NCI-H226 (cell line): ENCODE data around the gene SPINT3.

Experiments used
- DNase-seq: peaks from one replicate; pipeline ENCODE4 v3.0.0-alpha.2; 2015

The SPINT3 gene, protein sequence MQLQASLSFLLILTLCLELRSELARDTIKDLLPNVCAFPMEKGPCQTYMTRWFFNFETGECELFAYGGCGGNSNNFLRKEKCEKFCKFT

DNA sequence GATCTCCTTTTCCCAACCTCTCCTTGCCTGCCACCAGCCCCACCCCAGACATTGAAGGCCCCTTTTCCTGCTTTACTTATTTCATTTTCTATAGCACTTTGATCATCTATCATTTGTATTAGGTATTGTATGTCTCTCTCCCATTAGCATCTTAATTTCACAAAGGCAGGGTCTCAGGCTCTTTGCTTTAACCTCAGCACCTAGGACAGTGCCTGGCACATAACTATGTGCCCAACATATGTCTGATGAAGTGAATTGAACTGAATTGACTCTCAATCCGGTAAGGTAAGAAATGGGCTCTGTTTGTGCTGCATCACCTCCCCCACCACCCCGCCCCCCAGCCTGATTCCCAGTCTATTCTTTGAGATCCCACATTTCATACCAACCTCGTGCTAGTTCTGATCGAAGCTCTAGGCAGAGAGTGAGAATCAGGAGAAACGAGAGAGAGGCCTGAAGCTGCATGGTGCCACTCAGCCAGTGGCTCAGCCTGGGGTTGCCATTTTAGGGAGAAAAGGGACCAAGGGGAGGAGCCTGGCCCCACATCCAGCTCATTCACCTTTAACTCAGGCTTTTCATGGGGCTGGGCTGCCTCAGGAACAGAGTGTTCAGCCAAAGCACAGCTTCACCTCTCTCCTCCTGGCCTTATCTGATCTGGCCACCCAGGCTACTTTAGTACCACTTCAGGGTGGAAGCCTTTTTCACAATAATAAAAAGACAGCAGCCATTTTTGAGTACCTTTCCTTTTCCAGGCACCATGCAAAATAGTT is at the start of gene SPINT3:
Gene SPINT3, minus strand, starts transcription at position 476 of the 767 bp plus-strand sequence. Its CDS starts 14 bp downstream, at position 462.
- DNase-seq = no peak

DNA sequence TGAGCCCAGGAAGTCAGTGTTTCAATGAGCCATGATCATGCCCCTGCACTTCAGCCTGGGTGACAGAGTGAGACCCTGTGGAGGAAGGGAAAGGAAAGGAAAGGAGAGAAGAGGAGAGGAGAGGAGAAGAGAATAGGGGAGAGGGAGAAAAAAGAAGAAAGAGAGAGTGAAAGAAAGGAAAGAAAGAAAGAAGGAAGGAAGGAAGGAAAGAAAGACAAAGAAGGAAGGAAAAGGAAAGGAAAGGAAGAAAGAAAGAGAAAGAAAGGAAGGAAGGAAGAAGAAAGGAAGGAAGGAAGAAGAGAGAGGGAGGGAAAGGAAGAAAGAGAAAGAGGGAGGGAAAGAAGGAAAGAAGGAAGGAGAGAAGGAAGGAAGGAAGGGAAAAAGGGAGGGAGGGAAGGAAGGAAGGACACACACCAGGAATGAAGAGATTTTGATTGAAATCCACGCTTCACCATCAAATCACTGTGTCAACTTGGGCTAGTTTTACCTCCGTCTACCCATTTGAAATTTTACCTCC is 49.4 kb upstream of the SPINT3 start:
- no peak for DNase-seq

DNA sequence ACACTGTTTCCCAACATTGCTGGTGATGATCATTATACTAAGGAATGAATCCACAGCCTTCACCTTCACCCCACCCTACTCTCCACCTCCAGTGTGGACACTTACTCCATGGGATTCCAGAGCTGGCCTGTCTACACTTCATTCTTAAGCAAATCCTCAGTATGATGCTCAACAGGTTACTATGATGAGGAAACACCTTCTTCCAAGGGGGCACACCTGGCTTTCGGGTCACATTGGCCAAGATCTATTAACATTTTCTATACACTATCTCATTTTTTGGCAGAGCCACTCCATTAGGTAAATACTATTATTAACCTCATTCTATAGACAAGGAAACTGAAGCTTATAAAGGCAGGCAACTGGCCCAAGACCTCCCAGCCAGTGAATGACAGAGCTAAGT is 39.8 kb upstream of the SPINT3 start:
- no peak for DNase-seq

DNA sequence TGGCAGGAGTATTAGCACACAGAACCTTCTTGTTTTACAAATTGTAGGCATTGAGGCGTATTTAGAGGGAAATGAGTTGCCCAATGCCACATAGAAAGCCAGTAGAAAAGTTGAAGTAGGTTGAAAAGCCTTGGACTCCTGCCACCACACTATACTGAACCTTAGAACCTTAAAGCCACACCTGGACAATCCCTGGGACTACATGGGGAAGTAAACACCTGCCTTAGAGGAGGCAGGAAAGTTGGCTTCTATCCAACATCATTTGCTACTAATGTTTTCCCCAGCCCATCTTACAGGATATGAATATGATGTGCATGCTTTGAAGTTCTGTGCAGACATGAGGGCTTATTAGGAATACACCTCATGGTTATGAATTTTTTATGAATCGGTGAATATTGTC is 37.0 kb upstream of the SPINT3 start:
- DNase-seq = no peak

DNA sequence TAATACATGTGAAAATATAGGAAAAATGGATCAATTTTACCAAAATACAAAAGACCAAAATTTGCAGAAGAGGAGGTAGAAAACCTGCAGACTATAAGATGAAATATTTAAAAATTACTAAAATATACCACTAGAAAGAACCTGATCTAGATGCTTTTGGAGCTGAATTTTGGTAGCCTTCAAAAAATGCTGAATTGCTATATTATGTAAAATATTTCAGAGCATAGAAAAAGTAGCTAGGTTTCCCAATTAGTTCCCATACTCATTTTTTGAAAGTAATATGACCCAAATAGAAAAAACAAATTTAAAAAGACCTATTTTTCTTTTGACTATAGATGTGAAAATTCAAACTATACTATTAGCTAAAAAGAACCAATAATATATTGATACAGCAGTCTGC is 35.3 kb upstream of the SPINT3 start:
- no peak for DNase-seq

DNA sequence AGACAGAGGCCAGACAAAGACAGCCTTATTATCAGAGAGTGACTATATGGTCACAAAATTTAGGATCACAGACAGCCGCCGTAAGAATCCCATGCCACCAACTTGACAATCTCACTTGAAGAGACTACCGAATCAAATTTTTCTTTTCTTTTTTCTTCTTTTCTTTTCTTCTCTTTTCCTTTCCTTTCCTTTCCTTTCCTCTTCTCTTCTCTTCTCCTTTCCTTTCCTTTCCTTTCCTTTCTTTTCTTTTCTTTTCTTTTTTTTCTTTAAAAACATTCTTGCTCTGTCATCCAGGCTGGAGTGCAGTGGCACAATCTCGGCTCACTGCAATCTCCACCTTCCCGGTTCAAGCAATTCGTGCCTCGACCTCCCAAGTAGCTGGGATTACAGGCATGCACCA is 33.0 kb upstream of the SPINT3 start:
- no peak for DNase-seq

DNA sequence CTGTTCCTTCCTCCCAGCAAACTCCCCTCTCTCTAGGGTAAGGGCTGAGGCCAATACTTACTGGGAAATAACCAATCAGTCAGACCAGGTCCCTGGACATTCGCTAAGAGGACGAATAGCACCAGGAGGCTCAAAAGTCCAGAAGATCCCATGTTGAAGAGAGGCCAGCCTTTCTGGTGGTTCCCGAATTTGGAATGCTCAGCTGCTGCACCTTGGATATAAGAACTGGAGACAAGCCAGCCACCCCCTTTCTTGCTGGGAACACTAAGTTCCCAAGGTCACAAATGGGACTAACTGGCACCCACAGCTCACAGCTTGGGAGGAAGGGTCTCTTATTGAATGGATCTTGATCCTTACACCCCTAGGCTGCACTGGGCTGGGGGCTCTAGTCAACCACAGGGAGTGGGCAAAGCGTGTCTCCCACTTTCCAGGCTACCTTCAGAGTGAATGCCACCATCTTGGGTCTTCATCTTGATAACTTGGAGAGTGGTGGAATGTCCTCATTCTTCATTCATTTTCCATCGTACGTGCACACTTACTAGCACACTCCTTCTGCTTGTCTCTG is 31.9 kb upstream of the SPINT3 start, which contains the start of gene EPPIN:
Gene EPPIN, minus strand, starts transcription at position 196 of the 565 bp plus-strand sequence. Its CDS starts 44 bp downstream, at position 152.
- DNase-seq = no peak

DNA sequence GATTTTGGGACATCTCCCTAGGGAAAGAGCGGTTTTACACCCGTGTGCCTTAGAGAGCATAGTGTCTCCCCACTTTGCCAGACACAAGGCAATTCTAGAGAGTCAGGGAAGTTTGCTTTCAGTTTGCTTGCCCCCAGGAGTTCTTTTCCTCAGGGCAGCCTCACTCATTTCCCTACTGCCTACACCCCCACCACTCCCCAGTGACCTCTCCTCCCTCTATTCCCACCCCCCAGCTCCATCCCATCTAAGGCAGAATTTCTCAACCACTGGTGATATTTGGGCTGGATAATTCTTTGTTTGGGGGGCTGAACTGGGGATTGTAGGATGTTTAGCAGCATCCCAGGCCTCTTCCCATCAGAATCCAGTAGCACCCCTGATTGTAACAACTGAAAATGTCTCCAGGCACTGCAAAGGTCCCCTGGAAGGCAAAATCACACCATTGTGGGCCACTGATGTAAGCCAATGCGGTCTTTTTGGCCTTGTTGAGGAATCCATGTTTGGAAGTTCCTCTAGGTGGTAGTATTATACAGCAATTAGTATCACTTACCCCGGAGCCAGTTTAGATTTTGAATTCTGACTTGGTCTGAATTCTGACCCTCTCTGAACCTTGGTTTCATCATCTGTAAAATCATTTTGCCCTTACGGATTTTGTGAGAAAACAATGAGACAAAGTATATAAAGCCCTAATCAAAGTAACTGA is 30.5 kb upstream of the SPINT3 start:
- DNase-seq = peak; percentile 14

DNA sequence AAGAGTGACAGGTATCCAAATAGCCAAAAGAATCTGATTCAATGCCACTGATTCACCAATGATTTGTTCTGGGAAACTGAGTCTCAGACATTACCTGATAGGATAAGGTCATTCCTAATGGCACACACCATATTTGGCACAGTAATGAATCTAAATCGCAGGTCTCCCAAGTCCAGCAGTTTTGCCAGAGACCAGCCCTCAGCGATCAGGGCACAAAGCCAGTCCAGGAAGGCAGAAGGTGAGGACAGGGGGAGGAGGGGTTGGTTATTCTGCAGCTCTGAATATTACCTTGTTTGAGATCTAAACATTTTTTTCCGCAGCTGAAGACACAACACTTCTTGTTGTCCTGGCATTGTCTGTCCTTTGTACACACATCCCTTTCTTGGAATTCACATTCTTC is 29.9 kb upstream of the SPINT3 start:
- DNase-seq = no peak

DNA sequence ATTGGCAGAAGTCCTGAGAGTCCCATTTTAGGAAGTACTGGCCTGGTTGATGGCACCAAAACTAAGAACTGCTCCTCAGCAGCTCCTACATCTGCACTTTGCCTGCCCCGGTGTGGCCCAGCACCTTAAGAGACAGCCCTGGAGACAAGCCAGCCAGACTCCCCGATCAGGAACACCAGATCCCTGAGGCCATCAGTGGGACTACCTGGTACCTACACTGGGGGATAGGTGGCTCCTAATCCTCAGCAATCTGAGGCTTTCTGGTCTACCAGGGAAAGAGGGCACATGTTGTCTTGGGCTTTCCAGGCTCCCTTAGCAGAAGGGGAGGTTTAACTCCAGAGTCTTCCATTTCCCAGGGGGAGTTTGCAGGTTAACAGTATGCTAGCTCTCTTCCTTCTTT is 24.0 kb upstream of the SPINT3 start, which contains the start of gene WFDC6:
Gene WFDC6, minus strand, starts transcription at position 101 of the 400 bp plus-strand sequence. Its CDS starts 75 bp downstream, at position 26.
- no peak for DNase-seq

DNA sequence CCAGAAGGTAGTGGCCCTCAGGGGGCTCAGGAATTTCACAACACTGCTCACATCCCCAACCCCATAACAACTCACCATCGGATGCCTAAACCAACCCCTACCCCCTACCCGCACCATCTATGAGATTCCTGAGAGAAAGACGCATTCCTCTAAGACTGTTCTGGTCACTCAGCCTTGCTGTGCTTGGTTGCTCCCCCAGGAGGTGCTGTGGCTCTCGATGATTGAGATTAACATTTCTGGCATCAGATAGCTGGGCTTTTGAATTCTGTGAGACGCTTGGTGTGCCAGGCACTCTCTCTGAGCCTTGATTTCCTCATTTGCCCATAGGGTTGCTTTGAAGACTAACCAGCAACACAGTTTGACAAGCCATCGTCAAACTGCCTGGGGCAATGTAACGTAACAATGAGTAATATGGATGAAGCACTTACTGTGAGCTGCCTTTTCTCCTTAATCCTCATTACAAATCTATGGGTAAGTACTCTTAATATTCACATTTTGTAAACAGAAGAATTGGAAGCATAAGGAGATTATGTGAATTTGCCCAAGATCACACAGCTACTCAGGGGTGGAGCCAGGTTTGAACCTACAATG is 22.9 kb upstream of the SPINT3 start:
- DNase-seq = no peak

DNA sequence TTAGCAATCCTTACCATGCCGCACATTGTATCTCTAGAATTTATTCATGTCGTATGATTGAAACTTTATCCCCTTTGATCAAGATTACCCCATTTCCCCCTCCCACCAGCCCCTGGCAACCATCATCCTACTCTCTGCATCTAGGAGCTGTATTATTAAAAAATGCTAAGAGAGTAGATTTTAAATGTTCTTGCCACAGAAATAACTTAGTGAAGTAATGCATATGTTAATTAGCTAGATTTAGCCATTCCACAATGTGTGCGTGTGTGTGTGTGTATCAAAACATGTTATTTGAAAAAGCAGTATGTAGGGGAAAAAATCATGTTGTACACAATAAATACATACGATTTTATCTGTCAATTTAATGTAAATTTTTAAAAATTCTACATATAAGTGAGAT is 11.9 kb upstream of the SPINT3 start:
- DNase-seq = no peak

DNA sequence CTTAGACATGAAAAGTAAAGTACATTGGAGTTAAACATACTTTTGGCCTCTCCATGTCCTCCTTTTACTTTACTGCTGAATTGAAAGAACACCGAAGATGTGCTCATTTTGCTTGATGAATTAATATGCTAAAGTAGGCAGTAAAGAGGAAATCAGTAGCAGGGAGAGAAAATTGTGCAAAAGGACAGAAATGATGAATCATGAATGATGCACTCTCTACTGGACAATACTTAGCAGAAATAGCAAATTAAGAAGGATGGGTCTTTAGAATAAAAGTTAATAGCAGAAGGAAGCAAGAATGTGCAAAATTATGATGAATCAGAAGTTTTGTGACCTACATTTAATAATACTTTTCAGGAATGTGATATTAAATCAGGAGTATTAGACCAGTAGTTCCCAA is 8.4 kb upstream of the SPINT3 start:
- no peak for DNase-seq

DNA sequence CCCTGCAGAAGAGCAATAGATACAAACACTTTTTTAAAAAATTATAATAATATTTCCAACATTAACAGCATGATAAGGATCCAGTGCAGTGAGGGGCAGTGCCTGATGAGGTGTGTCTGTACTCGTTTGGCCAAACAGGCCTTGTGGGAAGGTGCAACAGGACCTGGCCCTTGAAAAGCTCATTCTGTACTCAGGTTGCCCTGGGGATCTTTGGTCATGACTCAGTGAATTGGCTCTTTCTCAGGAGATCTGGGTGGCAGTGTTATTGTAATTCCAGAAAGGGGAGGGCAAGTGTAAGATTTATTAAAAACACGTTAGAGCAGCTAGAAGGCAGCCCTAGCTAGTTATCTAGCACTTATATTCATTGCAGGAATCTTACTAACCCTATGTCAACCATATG is 2.9 kb upstream of the SPINT3 start:
- DNase-seq = peak; percentile 58

DNA sequence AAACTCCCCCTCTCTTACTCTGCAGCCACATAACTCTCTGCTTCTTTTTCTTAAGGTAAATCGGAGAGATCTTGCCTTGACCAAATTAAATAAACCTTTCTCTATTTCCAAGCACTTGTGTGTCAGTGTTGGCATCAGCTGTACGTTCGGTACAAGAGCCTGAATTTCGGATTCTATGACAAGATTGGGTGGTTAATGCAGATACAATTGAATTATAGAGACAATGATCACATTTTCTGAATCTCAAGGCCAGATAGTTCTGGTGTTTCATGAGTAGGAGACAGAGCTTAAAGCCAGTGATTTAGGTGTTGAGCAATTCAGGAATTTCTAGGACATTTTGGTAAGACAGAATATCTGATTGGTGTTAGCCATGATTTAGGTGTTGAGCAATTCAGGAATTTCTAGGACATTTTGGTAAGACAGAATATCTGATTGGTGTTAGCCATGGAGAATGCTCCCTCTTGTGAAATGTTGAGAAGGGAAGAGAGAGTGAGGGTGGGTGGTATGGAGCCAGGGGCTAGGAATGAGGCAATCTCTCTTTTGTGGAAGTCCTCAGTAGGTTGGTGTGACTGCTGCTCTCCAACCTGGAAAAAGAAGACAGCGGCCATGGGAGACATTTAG is 5.1 kb downstream of the SPINT3 start:
- peak; percentile 47 for DNase-seq

DNA sequence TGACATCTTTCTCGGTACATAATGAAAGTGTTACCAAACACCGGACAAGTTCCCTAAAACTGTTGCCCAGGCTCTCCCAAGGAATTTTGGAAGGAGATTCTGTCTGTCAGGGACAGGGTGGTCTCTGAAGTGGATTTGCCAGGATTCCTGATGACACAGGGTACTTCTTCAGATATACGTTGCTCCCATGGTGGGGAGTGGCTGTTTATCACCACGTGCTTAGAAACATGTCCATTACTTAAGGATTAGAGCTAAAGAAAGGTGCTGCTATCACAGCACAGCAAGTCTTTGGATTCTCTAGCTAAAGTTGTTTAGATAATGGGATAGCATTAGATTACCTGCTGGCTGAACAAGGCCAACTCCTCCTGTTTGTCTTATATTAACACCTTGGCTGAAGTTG is 6.3 kb downstream of the SPINT3 start:
- DNase-seq = no peak

DNA sequence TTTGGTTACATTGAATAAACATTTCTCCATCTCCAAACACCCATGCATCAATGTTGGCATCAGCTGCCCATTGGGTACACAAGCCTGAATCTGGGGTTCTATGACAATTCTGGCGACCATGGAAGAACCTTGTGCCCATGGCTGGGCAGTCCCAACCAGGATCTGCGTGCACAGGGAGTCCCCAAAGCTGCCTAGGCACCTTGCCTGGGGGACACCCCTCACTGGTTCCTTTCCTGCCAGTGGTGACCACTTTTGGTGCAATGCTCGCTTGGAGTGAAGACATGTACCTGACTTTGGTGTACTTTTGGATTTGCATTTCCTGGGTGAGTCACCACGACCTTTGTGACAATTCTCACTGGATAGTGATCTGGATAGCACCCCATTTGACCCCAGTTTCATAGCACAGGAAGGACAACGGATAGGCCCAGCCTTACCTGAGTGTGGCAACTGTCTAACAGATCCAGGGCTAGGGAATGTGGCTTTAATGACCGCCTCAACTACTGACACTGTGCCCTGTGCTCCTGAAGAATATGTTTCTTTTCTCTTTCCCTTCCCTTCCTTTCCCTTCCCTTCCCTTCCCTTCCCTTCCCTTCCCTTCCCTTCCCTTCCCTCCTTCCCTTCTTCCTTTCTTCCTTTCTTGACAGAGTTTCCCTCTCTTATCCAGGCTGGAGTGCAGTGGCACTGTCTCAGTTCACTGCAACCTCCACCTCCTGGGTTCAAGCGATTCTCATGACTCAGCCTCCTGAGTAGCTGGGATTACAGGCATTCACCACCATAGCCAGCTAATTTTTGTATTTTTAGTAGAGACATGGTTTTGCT is 7.1 kb downstream of the SPINT3 start:
- DNase-seq = no peak

DNA sequence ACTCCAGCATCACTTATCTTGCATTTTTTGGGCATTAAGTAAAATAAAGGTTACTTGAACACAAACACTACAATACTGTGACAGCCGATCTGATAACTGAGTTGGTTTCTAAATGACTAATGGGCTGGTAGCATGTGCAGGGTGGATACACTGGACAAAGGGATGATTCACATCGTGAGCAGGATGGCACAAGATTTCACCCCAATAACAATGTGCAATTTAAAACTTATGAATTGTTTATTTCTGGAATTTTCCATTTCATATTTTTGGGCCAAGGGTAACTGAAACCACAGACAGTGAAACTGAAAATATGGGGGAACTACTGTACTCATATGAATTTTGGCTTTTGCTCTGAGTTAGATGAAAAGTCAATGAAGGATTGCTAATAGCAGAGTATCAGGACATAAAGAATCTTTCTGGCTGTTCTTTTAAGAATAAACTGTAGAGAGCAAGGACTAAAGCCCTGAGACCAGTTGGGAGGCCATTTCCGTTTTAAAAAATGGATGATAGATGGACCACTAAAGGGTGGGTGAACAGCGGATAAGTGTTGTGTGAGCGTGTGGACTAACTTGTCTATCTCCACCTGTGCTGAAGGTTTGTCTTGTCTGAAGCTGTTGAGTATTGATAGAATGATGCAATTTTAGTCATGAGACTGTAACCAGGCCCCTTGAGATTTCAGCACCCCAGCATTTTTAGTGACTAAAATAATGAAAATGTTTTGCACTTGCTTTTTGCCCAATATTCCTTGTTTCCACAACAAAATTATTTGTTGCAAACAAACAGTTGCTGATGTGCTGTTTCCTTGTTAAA is 8.2 kb downstream of the SPINT3 start:
- peak; percentile 51 for DNase-seq

DNA sequence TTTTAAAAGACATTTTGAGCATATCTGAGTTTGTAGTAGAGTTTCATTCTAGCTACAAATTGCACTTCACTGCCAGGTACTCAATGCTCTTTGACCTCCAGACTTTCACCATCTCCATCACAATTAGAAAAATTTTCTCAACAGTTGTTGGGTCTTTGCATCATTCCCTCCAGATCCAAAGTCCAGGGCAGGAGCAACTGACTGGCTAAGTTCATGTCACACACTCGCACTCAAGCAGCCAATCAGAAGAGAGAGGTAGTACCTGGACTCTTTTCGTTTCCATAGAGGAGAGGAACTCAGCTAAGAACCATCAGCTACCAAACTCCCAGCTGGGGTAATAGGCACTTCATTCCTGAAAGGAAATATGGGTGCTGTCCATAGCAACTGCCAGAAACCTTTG is 9.0 kb downstream of the SPINT3 start:
- no peak for DNase-seq

DNA sequence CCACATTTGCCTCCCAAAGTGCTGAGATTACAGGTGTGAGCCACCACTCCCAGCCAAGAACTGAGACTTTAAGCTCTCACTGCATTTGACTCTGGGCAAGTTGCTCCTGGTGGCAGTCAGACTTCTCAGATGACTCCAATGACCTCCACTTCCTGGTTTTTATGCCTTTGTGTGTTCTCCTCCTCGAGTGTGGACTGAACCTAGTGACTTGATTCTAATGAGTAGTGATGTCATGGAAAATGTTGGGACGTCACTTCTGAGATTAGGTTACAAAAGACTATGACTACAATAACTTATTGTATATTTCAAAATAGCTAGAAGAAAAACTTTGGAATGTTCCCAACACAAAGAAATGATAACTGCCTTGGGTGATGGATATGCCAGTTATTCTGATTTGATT is 12.0 kb downstream of the SPINT3 start:
- no peak for DNase-seq

DNA sequence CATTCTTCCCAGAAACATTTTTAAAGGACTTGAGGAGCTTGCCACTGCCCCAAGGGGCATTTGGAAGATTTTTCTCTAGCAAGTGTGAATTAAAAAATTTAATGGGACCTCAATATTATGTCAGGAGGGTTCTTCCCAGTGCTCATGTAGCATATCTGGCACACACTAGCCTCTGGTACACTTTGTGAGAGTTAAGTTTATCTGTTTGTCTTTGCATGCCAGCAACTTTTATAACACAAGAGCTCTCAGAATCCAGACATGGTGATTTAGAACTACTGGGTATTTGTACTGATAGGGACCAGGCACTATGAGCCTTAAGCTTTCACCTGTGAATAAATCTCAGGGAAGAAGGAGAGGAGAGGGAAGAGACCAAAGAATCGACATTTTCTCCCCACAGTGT is 12.9 kb downstream of the SPINT3 start:
- DNase-seq = no peak
